PFSK-1 (cell line): Measurements from ENCODE around the gene CTU1.

Source experiments
- FOXP2 ChIP-seq: optimal IDR thresholded peaks from 2 replicates; pipeline ENCODE3; 2011; ENCODE audit warnings: borderline replicate concordance, control low read depth, inconsistent platforms; ENCODE audit not compliant: insufficient read depth; ENCODE audit errors: extremely low read length, extremely low read depth
- POLR2AphosphoS5 ChIP-seq: IDR thresholded peaks from 2 replicates; pipeline ENCODE4 v1.6.1; 2012; ENCODE audit warnings: low read depth, mild to moderate bottlenecking, control low read depth, low read length, moderate library complexity
- REST ChIP-seq, 2 experiments: IDR thresholded peaks; 2 replicates each; pipeline versions ENCODE4 v1.6.1 to v1.8.0; 2011 to 2012; ENCODE audit warnings: low read depth in 2 of 2, low read length in 2 of 2, control low read depth in 1 of 2, inconsistent platforms in 1 of 2, mild to moderate bottlenecking in 1 of 2, moderate library complexity in 1 of 2; ENCODE audit not compliant: insufficient read depth in 1 of 2
- SIN3A ChIP-seq: IDR thresholded peaks from 2 replicates; pipeline ENCODE4 v1.6.1; 2012; ENCODE audit warnings: mild to moderate bottlenecking, low read length, moderate library complexity, borderline replicate concordance; ENCODE audit not compliant: insufficient read depth
- TAF1 ChIP-seq: IDR thresholded peaks from 2 replicates; pipeline ENCODE4 v1.6.1; 2012; ENCODE audit warnings: low read length, control low read depth, borderline replicate concordance; ENCODE audit not compliant: insufficient read depth

Gene CTU1

DNA sequence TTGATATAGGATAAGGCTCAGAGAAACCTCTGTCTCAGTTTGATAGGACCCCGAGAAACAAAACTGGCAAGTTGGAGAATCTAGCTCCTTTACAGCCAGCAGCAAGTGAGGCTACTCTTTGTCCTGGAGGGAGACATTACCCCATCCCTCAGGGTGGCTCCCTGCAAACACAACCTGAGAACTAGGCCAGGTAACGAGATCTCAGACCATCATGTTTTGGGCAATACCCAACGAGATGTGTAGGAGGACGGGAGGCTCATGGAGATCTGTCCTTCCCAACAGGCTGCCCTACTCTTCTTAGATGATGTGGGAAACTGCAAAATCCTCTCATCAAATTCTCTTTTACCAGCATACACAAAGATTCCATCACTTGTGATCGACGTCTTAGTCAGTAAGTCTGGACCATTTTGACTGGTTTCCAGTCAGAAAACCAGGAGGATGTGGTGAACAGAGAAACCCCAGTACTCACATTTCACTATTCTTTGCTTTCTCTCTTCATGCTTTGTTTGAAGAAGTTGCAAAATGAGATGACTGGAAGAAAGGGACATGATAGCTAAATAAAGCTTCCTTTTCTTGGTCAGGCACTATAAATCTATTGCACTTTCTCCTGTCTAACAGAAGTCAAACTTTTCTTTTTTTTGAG, 6.0 kb upstream of the CTU1 start:
- no peak for TF ChIP-seq TAF1
- no peak for TF ChIP-seq FOXP2
- TF ChIP-seq SIN3A = no peak
- TF ChIP-seq REST (IDR thresholded peaks at IDR 0.05; ENCODE audit: insufficient read depth in 1 of 2, low read depth in 2 of 2, low read length in 2 of 2) = no peak
- no peak for TF ChIP-seq POLR2AphosphoS5

GRCh38 chr19:51111606-51112005, 3.4 kb upstream of the CTU1 start:
- TF ChIP-seq TAF1 = no peak
- TF ChIP-seq SIN3A = no peak
- no peak for TF ChIP-seq FOXP2
- TF ChIP-seq POLR2AphosphoS5 = no peak
- TF ChIP-seq REST (IDR thresholded peaks at IDR 0.05; ENCODE audit: insufficient read depth in 1 of 2, low read depth in 2 of 2, low read length in 2 of 2) = no peak

- TF ChIP-seq TAF1 (no peak), FOXP2 (no peak), SIN3A (no peak), REST (IDR thresholded peaks at IDR 0.05; ENCODE audit: insufficient read depth in 1 of 2, low read depth in 2 of 2, low read length in 2 of 2) (no peak), POLR2AphosphoS5 (no peak)
Observed at GRCh38 chr19:51110666-51110971, 2.4 kb upstream of the CTU1 start.

GRCh38 chr19:51108805-51109146, 567 bp upstream of the CTU1 start:
- TF ChIP-seq FOXP2 (no peak), TAF1 (no peak), REST (IDR thresholded peaks at IDR 0.05; ENCODE audit: insufficient read depth in 1 of 2, low read depth in 2 of 2, low read length in 2 of 2) (no peak), SIN3A (no peak), POLR2AphosphoS5 (no peak)

- TF ChIP-seq TAF1 (no peak), POLR2AphosphoS5 (no peak), REST (IDR thresholded peaks at IDR 0.05; ENCODE audit: insufficient read depth in 1 of 2, low read depth in 2 of 2, low read length in 2 of 2) (no peak), SIN3A (no peak), FOXP2 (no peak)
Observed at GRCh38 chr19:51107406-51108065, 673 bp downstream of the CTU1 start.
